HG03354 (cell line): Measurements from ENCODE around the gene TRDN.
A peak's percentile ranks its signal among the peaks of the same experiment; 100 is the strongest.

Experiments
- ATAC-seq: cut with Tn5 transposase; IDR thresholded peaks from one replicate; pipeline ENCODE4 v1.9.1; 2021; ENCODE audit warnings: mild to moderate bottlenecking; ENCODE audit not compliant: unreplicated experiment, poor library complexity, severe bottlenecking

TRDN gene, protein sequence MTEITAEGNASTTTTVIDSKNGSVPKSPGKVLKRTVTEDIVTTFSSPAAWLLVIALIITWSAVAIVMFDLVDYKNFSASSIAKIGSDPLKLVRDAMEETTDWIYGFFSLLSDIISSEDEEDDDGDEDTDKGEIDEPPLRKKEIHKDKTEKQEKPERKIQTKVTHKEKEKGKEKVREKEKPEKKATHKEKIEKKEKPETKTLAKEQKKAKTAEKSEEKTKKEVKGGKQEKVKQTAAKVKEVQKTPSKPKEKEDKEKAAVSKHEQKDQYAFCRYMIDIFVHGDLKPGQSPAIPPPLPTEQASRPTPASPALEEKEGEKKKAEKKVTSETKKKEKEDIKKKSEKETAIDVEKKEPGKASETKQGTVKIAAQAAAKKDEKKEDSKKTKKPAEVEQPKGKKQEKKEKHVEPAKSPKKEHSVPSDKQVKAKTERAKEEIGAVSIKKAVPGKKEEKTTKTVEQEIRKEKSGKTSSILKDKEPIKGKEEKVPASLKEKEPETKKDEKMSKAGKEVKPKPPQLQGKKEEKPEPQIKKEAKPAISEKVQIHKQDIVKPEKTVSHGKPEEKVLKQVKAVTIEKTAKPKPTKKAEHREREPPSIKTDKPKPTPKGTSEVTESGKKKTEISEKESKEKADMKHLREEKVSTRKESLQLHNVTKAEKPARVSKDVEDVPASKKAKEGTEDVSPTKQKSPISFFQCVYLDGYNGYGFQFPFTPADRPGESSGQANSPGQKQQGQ

DNA sequence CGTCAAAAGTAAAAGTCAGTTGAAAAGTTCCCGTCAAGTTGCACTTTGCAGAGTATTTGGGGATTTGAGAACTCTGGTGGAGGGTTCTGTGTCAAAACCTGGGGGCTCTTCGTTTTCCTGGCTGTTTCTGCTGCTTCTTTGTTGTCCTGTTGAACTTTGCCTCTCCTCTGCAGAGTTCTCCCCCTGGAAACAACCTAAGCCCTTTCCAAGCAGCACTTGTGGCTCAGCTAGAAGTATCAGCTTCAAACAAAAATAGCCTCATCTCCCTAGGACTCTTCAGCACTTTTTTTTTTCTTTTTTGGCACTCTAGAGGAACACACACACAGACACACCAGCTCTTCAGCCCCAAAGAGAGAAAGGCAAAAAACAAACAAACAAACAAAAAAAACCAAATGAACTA lies at the start of gene TRDN:
TRDN (minus strand) TSS at position 169 of the 400 bp plus-strand sequence. CDS start 175 bp downstream, outside the sequence.
- no peak for ATAC-seq

- ATAC-seq = no peak
Observed at GRCh38 chr6:123681957-123682462, 45.3 kb upstream of the TRDN start.

DNA sequence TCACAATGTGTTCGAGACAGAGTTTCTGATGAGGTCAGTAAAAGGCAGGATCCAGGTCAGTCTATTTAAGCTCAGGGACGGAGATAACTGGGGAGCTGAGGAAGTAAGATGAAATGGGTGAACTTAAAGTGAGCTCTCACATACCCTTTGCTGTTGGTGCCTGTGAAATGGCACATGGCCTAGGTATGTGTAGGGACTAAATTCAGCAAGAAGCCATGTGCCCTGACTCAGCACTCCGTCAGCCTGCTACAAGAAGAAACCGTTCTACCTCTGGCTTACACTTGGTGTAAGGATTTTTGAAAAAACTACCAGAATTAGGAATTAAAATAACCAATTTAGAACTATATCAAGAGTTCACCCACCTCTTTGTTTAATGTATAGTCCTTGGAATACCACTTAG lies 41.1 kb upstream of the TRDN start:
- ATAC-seq = no peak

DNA sequence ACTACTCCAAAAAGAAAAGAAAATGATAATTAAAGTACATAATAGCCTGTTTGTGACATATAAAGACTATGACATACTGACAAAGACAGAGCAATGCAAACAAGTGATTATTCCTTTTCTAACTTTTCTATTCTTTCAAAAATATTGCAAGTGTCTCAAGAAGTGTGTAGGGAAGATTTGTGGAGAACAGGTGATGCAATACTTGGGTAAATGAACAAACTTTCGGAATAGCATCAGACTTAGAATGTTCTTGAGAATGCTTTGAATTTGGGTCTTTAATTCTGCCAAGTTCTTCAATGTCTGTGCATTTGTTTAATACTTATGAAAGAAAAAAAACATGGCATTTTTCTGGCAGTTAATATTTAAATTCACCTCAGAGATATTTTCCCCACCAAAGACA lies 40.0 kb upstream of the TRDN start:
- ATAC-seq = no peak

- no peak for ATAC-seq
Observed at GRCh38 chr6:123668965-123669591, 32.3 kb upstream of the TRDN start.

DNA sequence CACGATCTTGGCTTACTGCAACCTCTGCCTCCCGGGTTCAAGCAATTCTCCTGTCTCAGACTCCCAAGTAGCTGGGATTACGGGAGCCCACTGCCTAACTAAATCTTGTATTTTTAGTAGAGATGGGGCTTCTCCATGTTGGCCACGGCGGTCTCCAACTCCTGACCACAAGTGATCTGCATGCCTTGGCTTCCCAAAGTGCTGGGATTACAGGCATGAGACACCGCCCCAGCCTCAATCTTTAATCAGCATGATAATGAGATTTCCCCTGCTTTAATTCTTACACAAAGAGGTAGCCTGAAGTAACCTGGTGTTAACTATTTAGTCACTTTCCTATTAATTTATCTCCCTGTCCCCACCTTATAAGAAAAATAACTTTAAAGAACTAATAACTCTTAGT lies 31.3 kb upstream of the TRDN start:
- ATAC-seq = no peak

DNA sequence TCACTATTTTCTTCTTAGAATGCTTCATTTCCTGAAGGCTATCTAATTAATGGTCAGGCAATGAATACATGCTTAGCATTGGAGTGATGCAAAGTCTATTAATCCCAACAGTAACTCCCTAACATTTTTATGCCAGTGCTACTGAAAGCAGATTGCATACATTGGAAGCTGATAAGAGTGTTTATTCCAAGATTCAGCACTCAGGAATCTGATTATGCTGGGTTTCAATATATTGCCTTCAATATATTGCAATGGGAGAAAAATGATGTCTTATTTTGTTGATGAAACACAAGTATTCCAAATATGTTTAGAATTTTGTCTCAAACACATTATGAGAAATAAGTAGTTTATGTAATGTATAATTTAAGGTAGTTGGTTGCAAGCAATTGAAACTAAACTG lies 26.7 kb upstream of the TRDN start:
- no peak for ATAC-seq

DNA sequence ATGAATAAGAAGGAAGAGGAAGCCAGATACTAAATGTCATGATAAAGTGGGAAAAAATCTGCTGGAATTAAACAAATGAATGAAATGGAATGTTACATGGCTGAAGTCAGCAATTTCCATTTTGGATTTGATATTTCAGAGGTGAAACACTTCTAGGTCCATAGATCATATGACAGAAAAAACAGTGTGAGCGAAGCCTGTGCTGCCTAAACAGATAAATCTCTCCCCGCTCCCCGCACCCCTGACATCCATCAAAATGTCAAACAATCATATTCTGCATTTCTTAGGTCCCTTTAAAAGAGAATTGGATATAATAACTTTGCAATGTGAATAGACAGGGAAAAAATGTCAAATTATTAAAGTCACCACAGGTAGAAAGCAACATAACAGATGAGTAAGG lies 26.0 kb upstream of the TRDN start:
- no peak for ATAC-seq

DNA sequence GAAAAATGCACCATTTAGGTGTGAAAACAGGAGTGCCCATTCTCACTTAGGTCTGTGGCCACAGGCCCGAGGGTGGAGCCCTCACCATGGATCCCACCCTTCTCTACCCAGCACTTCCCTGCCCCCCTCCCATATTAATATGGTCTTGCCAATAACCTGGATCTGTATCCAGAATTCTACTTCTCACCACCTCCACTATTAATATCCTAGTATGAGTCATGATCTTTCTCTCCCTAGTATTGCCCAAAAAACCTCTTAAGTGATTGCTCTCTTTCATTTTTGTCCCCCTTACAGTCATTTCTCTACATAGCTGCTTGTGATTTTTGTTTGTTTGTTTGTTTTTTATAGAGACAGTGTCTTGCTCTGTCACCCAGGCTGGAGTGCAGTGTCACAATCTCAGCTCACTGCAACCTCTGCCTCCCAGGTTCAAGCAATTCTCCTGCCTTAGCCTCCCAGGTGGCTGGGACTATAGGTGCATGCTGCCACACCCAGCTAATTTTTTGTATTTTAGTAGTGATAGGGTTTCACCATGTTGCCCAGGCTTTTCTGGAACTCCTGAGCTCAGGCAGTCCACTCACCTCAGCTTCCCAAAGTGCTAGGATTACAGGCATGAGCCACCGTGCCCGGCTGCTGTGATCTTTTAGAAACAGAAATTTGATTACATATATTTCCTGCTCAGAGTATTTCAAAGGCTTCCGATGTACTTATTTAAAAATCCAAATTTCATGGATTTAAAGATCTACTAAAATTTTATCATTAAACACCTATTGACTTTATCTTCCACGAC lies 24.5 kb upstream of the TRDN start:
- no peak for ATAC-seq

GRCh38 chr6:123659960-123660748 lies 23.4 kb upstream of the TRDN start:
- ATAC-seq = no peak

DNA sequence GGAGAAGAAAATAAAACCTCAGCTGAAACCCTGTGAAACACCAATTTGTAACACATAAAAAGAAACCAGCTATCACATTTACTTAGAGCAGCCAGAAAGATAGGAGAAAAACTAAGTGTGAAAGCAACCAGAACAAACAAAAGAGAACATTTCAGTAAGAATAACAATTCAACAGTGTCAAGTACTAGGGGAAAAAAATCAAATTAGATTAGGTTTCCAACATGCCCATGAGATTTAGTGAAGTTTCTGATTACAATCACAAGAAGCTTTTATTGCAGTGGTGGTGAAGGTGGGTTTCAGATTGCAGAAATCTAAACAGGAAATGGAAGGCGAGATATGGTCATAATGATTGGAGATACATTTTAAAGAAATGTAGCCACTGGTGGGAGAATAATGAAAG lies 22.1 kb upstream of the TRDN start:
- ATAC-seq = no peak

DNA sequence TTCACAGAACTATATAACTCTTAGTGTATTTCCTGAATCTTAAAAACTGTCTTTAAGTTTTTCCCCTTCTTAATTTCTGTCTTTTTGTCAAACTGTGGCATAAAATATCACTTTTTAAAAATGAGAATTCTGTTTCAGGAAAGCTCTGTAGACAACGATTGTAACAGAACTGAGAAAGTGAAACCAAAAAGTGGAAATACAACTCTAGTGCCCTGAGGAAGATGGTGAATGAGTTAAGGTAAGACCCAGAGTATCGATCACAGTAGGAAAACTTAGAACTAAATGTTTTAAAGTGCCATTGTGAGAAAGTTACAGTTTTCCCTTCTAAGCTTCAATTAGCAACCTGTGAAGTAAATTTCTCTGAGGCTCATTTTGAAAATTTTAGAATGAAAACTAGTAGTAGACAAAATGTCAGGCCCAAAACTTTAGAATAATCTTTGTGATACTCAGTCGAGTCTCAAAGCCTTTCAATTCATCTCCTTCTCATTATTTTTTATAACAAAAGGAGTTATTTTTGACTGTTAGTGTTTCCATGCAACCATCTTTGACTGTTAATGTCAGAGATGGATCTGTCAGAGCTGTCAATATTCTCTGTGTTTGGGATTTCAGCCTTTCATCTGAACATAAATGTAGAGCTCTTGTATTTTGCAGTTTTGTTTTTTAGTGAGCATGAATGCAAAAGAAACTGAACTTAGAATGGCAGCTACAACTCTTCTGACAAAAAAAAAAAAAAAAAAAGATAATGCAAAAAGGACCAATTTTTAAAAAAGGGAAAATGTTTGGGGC lies 19.0 kb upstream of the TRDN start:
- ATAC-seq = peak; percentile 86

DNA sequence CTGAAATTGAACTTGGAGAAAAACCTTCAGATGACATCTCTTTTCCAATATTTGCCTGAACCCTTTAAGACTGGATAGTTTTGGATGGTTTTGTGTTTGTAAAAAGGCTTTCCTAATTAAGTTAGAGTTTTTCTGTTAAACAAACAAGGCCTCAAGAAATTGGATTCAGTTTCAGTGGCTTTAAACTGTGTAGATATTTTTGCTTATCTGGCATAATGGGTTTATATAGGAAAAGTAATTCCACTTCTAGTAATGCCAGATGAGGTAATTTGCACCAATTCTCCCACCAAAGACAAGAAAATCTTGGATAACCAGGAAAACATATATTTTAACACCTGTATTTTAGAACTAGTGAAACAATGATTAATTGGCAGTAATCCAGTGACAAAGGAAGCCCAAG lies 12.0 kb upstream of the TRDN start:
- no peak for ATAC-seq

DNA sequence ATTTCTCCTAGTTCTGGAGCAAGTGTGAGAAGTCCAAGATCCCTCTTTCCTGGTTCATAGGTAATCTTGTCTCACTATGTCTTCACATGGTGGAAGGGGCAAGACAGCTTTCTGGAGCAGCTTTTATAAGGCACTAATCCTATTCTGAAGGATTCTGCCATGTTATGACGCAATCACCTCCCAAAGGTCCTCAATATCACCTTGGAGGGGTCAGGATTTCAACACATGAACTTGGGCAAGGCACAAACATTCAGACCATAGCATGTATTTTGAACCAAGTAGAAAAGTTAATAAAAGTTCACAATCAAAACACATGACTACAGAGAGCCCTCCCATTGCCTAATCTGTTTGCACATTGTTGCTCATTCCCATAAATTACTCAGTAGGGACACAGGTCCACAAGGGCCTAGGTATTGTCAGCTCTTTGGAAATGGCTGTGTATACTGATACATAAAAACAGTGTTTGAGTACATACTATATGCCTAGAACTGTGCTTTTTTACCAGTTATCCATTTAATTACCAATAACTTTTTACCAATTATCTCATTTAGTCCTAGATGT lies 11.3 kb upstream of the TRDN start:
- ATAC-seq = no peak

DNA sequence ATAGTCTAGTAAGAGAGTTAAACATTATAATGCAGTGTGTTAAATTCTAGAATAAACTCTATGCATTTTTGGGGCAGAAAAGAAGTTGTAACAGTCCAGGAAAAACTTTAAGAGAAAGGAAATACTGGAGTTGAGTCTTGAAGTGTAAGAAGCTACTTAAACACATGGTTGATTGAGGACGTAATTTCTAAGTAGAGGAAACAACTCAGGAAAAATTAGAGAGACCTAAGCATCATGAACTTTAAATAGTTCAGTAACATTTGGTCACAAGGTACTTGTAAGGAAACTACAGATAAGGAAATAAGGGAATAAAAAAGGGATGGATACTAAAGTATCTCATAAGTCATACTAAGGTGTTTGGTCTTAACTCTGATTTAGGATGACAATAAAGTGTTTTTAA lies 4.7 kb upstream of the TRDN start:
- no peak for ATAC-seq

- ATAC-seq = no peak
Observed at GRCh38 chr6:123640567-123641187, 3.9 kb upstream of the TRDN start.

DNA sequence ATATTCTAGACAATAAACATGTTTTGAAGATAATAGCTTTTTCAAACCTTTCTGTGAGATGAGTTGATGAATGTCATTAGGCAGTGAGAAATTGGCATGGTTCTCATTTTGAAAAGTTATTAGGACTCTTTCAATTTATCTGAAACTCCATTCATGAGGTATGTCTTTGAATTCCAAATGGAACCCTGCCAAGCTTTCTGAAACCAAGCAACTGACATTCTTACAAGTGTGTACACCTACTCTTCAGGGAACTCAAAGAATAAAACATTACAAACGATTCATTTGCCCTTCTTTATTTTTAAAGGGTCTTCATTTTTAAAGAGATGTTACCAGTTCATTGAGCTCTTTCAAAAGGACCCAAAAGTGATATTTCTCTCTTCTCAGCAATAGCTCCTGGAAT lies 2.1 kb upstream of the TRDN start:
- ATAC-seq = no peak

DNA sequence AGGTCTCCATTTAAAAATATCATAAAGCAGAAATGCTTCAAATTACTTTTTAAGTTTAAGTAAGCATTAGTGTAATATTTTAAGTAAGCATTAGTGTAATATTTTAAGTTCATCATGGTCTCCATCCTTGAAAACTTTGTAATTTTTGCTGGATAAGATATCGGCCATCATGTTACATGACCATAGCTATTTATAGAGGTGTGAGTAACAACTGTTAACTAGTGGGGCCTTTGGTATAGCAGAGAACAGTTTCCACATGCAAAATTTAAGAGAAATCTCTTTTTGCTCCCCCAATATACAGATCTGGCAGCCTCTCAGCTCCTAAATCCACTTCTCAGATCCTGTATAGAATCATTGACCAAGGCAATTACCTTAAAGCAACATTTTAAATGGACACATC lies 468 bp downstream of the TRDN start:
- no peak for ATAC-seq
